HG03558 (cell line): ENCODE data around the gene TCERG1L.

Source experiments
- ATAC-seq: cut with Tn5 transposase; IDR thresholded peaks from one replicate; pipeline ENCODE4 v1.9.1; 2021; ENCODE audit warnings: moderate number of reproducible peaks; ENCODE audit not compliant: unreplicated experiment; ENCODE audit errors: extremely low read depth

TCERG1L gene

DNA sequence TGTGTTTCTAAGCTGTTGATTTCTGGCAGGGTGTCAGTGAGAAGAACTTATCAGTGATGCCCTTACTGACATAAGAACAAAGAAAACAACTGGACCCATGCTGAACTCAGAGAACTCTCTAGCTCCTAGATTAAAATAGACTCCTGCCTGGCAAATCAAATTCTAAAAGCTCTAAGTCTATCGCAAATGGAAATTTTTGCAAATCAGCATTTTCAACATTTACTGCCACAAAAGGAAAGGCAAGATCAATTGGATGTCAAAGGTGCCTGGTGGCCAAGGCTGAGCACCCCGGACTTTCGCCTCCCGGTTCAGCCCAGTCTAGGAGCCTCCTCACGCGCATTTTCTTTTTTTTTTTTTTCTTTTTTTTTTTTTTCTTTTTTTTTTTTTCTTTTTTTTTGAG, 251.6 kb downstream of the TCERG1L start:
- no peak for ATAC-seq

DNA sequence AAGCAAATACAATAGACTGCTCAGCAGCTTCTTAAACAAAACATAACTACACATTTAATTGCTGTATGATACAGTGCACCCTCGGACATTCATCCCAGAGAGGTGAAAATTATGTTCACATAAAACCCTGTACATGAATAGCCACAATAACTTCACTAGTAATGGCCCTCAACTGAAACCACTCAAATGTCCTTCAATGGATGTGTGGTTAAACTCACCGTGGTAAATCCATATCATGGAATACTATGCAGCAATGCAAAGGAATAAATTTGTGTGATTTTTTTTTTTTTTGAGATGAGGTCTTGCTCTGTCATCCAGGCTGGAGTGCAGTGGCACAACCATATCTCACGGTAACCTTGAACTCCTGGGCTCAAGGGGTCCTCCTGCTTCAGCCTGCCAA, 252.7 kb downstream of the TCERG1L start:
- no peak for ATAC-seq

DNA sequence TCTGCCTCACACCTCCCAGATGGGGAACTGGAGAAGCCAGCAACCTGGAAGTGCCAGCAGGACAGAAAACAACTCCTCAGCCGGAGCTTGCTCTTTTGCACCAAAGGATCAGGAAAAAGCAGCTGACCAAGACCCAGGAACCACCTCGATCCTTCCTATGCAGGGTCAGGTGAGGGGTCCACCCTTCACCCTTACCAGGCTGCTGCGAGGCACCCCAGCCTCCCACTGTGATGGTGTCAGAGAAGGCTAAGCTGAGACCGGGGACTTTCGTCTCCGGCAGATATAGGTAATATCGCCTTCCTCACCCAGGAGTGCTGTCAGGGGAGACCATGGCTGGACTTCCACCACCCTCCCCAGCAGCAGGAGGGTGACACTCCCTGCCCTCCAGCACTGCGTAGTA, 254.7 kb downstream of the TCERG1L start:
- no peak for ATAC-seq

DNA sequence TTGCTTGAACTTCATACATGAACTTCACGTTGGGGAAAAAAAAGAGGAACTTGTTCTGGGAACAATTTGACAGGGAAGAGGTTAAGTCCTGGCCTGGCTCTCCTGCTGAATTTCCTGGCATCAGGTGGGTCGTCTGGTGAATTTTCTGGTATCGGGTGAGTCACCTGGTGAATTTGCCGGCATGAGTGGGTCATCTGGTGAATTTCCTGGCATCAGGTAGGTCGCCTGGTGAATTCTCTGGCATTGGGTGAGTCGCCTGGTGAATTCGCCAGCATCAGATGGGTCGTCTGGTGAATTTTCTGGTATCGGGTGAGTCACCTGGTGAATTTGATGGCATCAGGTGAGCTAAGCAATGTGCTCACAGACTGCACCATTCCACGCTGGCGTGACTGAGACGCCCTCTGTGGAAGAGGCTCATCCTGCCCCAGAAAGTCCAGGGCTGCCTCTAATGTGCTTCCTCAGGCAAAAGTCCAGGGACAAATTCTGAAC, 255.4 kb downstream of the TCERG1L start:
- ATAC-seq = no peak

DNA sequence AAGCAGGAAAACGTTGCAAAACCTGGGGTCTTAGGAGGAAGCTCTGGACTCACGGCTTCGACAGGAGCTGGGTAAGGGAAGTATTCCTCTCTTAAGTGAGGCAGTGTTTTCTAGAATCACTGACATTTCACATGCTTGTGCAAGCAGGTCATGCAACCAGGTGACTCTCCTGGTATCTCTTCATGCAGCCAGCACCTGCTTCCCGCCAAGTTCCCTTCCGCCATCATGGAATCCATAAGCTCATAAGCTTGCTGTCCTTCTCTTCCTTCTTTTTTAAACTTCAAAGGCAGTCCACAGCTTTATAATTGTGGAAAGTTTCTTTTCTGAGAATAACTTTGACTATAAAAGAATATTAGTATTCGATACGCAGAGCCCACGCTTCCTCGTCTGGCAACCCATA, 256.1 kb downstream of the TCERG1L start:
- ATAC-seq = no peak

DNA sequence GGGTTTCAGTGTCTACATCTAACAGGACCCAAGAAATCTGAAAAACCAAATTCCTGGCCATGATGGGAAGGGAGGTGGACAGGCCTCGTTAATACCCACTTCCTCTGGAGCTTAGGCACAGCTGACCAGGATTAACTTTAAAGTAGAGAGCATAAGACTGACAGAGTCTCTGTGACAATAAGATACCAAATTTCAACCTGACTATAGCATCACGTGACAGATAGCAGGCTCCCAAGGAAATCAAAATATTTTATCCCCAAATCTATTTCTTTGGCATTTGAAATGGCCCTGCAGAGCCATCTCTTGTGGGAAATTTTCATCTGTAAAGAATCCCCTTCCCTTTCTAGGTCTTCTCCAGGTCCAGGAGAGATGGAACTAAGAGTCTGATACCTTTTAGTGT, 258.3 kb downstream of the TCERG1L start:
- ATAC-seq = no peak

DNA sequence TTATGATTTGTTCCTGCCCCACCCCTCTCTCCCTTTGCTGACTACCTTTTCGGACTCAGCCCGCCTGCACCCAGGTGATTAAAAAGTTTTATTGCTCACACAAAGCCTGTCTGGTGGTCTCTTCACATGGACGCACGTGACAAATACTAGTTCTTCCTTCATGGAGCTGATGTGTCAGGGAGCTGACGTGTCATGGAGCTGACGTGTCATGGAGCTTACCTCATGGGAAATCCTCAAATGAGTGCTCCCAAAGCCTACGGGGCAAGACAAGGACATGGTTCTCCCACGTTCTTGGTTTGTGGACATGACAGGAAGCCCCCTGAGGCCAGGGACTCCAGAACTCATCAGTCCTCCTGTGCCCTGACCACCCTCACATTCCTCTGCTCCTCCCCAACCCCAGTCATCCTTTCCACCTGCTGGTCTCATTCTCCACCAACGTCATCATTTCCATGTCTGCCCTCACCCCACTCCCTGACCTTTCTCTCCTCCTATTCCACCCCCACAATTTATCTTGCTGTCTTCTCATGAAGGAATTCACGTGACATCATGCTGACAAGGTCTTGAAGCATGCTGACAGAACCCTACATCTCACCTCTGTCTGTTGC, 261.3 kb downstream of the TCERG1L start:
- ATAC-seq = no peak

DNA sequence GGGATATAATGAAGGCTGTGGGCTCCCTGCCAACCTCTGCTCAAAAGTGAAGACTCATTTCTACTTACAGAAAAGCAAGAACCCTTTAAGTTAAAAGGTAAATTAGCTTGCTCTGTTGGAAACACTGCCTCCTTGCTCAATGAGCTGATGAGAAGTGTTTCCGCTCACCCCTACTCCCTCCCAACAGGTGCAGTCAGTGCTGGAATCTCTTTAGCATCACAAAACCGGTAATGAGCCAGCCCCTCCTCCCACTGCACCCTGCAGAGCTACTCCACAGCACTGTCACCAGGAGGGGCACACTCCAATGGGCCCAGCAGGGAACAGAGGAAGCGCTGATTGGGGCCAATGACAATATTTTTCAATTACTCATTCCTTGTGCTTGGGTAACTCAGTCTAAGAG, 262.5 kb downstream of the TCERG1L start:
- no peak for ATAC-seq

DNA sequence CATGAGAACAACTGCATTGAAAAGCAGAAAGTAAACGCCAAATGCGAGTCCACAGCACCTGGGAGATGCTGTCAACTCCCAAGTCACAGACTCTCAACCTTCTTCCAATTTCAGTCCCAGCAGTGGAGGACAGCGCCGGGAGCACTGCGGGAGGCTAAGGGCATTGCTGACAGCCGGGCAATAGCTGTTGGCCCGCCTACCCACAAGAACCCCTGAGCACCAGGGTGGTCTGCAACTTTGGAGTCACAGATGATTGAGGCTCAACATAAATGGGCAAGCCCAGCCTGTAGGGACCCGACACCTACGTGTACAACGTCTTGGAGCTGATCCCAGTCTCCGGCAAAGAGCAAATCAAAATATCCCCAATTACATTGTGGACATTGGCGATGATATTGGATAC, 262.9 kb downstream of the TCERG1L start:
- no peak for ATAC-seq

DNA sequence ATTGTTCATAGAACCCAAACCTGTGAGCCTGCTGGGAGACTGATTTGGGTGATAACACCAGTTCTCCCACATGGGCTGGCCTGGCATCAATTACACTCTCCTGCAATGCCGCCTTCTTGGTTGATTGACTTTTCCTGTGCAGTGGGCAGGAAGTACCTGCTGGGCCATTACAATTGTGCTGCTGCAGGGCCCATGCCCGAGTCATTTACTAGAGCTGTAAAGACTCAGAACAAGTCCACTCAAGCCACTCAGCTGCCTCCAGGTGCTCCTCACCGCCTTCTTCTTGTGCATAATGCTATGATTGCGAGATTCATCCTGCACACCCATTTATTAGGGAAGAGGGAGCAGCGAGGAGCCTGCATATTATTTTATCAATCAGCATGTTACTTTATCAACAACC, 264.0 kb downstream of the TCERG1L start:
- ATAC-seq = no peak

DNA sequence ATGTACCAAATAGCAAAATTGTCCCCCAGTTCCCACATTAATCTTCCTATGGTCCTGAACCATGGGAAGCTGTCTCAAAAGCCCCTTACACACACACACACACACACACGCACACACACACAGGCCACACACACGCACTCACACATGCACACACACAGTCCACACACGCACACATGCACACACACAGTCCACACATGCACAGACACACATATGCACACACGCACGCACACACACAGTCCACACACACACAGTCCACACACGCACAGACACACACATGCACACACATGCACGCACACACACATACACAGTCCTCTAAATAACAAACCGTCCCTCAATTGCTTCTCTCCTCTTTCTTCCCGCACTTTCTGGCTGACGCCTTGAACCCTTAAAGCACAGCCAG, 265.3 kb downstream of the TCERG1L start:
- ATAC-seq = no peak

DNA sequence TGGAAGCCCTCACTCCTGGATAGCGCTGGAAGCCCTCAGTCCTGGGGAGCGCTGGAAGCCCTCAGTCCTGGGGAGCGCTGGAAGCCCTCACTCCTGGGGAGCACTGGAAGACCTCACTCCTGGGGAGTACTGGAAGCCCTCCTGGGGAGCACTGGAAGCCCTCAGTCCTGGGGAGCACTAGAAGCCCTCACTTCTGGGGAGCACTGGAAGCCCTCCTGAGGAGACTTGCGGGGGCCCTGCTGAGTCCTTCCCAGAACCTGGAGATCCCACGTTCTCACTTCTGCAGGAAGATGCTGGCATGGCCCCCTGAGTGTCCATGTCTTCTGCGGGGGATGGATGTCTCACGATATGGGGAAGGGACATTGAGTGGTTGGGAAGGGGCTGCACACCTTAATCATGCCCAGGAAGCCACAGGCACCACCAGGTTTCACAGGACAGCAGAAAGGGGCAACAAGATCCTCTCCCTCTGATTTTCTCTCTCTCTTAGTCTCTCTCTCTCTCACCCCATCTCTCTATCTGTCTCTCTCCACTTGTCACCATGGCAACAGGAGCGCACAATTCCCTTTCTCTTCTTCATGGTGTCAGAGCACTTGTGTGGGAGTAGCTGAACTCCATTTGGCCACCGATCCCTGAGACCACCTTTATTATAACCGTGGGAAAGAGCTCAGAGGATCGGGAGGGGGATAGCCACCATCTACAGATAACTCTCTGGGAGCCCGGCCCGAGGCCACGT, 267.0 kb downstream of the TCERG1L start:
- no peak for ATAC-seq

DNA sequence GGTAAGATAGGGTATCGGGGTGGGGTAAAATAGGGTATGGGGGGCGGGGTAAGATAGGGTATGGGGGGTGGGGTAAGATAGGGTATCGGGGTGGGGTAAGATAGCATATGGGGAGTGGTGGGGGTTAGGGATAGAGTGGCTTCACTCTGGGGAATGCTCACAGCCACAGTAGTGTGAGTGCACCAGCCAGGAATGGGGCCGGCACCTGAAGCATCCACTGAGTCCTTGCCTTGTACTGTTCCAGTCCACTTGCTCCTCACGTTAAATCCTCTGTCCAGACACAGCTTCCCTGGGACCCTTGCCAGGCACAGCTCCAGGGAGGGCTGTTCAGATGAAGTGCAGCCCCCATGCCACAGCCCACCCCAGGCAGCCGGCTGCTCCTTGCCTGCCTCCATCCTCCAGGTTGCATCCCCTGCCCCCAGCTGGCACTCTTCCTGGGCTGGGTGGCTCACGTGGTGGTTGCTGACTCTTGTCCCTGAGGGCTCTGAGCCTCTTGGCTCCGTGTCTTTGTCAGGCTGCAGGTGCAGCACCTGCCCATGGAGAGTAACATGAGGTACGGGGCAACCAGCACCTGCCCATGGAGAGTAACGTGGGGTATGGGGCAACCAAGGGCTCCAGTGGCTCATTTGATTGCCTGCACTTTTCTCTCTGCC, 268.4 kb downstream of the TCERG1L start:
- no peak for ATAC-seq
